Stimulated activated CD8-positive, alpha-beta memory T cell treated with anti-CD3 and anti-CD28 coated beads, Interleukin-4, amount 100 ng/mL, for 4 hours (primary cell): ENCODE measurements around the gene DNTT.

Source experiments
- DNase-seq, 2 donors: peaks; one replicate each; pipeline ENCODE4 v3.0.0-alpha.2; 2020; ENCODE audit warnings: low read depth in 2 of 2, low spot score in 1 of 2

DNTT gene

GRCh38 chr10:96275685-96276418, 28.4 kb upstream of the DNTT start:
- no peak for DNase-seq

- DNase-seq: no peak
These were observed 27.8 kb upstream of the DNTT start for GRCh38 chr10:96276426-96276825.

- DNase-seq: no peak
These were observed 27.4 kb upstream of the DNTT start for GRCh38 chr10:96276831-96277230.

GRCh38 chr10:96279191-96279641, 25.0 kb upstream of the DNTT start:
- no peak for DNase-seq

GRCh38 chr10:96280859-96281258, 23.4 kb upstream of the DNTT start:
- no peak for DNase-seq

GRCh38 chr10:96281444-96282029, 22.7 kb upstream of the DNTT start:
- DNase-seq: no peak

- no peak for DNase-seq
These were observed 20.9 kb upstream of the DNTT start for GRCh38 chr10:96283351-96283750.

- DNase-seq: no peak
These were observed 20.5 kb upstream of the DNTT start for GRCh38 chr10:96283756-96284155.

- no peak for DNase-seq
These were observed 18.9 kb upstream of the DNTT start for GRCh38 chr10:96285331-96285752.

GRCh38 chr10:96287392-96288105, 16.7 kb upstream of the DNTT start:
- DNase-seq: no peak

GRCh38 chr10:96288151-96288621, 16.0 kb upstream of the DNTT start:
- no peak for DNase-seq

GRCh38 chr10:96289218-96289910, 14.9 kb upstream of the DNTT start:
- DNase-seq: no peak

- no peak for DNase-seq
These were observed 13.7 kb upstream of the DNTT start for GRCh38 chr10:96290368-96291133.

- DNase-seq: no peak
These were observed 11.0 kb upstream of the DNTT start for GRCh38 chr10:96292971-96293920.

GRCh38 chr10:96295475-96295874, 8.8 kb upstream of the DNTT start:
- no peak for DNase-seq

GRCh38 chr10:96297486-96297885, 6.7 kb upstream of the DNTT start:
- no peak for DNase-seq

GRCh38 chr10:96298362-96298761, 5.9 kb upstream of the DNTT start:
- DNase-seq: no peak

GRCh38 chr10:96299383-96299782, 4.9 kb upstream of the DNTT start:
- no peak for DNase-seq

- DNase-seq: no peak
These were observed 2.6 kb upstream of the DNTT start for GRCh38 chr10:96301616-96302015.

- DNase-seq: no peak
These were observed 785 bp downstream of the DNTT start for GRCh38 chr10:96305019-96305418.
